Fibroblast of lung (primary cell): ENCODE data around the gene VEPH1. TPM values are rescaled to one million over a fixed set of nuclear protein-coding genes. Genes with fewer than 3 reads are reported as not detected.

ENCODE experiments used
- DNase-seq, 2 donors: peaks; one replicate each; pipeline versions ENCODE4 v3.0.0 to v3.0.0-alpha.2; 2010; ENCODE audit warnings: low read depth in 2 of 2
- H2AFZ ChIP-seq: 2 replicates; pipeline ENCODE4 v1.5.1; 2012; ENCODE audit warnings: low read length, control low read depth, inconsistent platforms
- H3K27ac ChIP-seq: 2 replicates; pipeline ENCODE4 v1.5.1; 2011; ENCODE audit warnings: low read length, control low read depth; ENCODE audit not compliant: insufficient read depth
- H3K27me3 ChIP-seq: 2 replicates; pipeline ENCODE4 v1.5.1; 2011; ENCODE audit warnings: mild to moderate bottlenecking, low read length; ENCODE audit not compliant: control insufficient read depth, insufficient read depth
- H3K36me3 ChIP-seq: 2 replicates; pipeline ENCODE4 v1.5.1; 2011; ENCODE audit warnings: low read length; ENCODE audit not compliant: control insufficient read depth, insufficient read depth
- H3K4me1 ChIP-seq: 2 replicates; pipeline ENCODE4 v1.5.1; 2011; ENCODE audit warnings: low read length; ENCODE audit not compliant: control insufficient read depth, insufficient read depth; ENCODE audit errors: extremely low read depth
- H3K4me2 ChIP-seq: 2 replicates; pipeline ENCODE4 v1.5.1; 2011; ENCODE audit warnings: low read length, control low read depth; ENCODE audit not compliant: insufficient read depth; ENCODE audit errors: extremely low read depth
- H3K4me3 ChIP-seq, 4 experiments: fragments of 200-600 bp in 1 of 4; sonication (generic) in 1 of 4; replicated peaks in 1 of 4; 2 replicates each; pipeline ENCODE4 v1.5.1; 2011 to 2016; ENCODE audit warnings: low read length in 4 of 4, low read depth in 3 of 4, mild to moderate bottlenecking in 3 of 4, control low read depth in 2 of 4, inconsistent platforms in 1 of 4, mixed read lengths in 1 of 4; ENCODE audit not compliant: insufficient read depth in 1 of 4; ENCODE audit errors: control extremely low read depth in 1 of 4
- H3K79me2 ChIP-seq: 2 replicates; pipeline ENCODE4 v1.5.1; 2012; ENCODE audit warnings: mild to moderate bottlenecking, low read length, inconsistent platforms; ENCODE audit not compliant: control insufficient read depth, insufficient read depth
- H3K9ac ChIP-seq: 2 replicates; pipeline ENCODE4 v1.5.1; 2011; ENCODE audit warnings: mild to moderate bottlenecking, low read length, control low read depth; ENCODE audit not compliant: insufficient read depth
- H3K9me3 ChIP-seq: 2 replicates; pipeline ENCODE4 v1.5.1; 2012; ENCODE audit warnings: low read depth, low read length; ENCODE audit not compliant: control insufficient read depth, insufficient read depth
- H4K20me1 ChIP-seq: 2 replicates; pipeline ENCODE4 v1.5.1; 2011; ENCODE audit warnings: low read length; ENCODE audit not compliant: control insufficient read depth, insufficient read depth; ENCODE audit errors: extremely low read depth
- CTCF ChIP-seq, 2 donors: IDR thresholded peaks in 1 of 2; conservative IDR thresholded peaks in 1 of 2; 1 replicate in 1 of 2; 2 replicates in 1 of 2; pipeline ENCODE4 v1.5.1; 2011 to 2012; ENCODE audit warnings: low read length in 2 of 2, control low read depth in 1 of 2, inconsistent platforms in 1 of 2, low read depth in 1 of 2, mild to moderate bottlenecking in 1 of 2
- EZH2 ChIP-seq: IDR thresholded peaks from 2 replicates; pipeline ENCODE4 v1.5.1; 2012; ENCODE audit warnings: low read length, control low read depth, mild to moderate bottlenecking; ENCODE audit errors: missing control alignments
- polyA plus RNA-seq, 2 donors: library from polyadenylated mRNA; depleted of rRNA in 1 of 2; stranded (reverse) in 1 of 2; unstranded in 1 of 2; fragments of >200 nt; gene quantifications; 2 replicates each; pipeline ENCODE4 v1.2.1, GENCODE V29; 2011 to 2012; ENCODE audit warnings: missing spikeins in 1 of 2
- total RNA-seq: library from RNA; depleted of rRNA; stranded (reverse); fragments of >200 nt; gene quantifications from 2 replicates; pipeline ENCODE4 v1.2.1, GENCODE V29; 2014

The VEPH1 gene
- total and polyA plus RNA-seq, 2 donors (not counting 1 experiment from before 2014, with no cell fraction given) = 13.1 to 34.7 TPM

GRCh38 chr3:157336252-157337009 is 166.8 kb downstream of the VEPH1 start:
- Histone ChIP-seq H3K9me3 (no peaks in the 10 kb centered on the region), H4K20me1 (no peaks in the 10 kb centered on the region), H3K9ac (no peak overlapping the region), H3K4me2 (no peak overlapping the region), H3K27ac (no peak overlapping the region), H3K4me1 (peaks cover 16% of the 10 kb centered on the region), H3K27me3 (no peaks in the 10 kb centered on the region), H3K36me3 (no peaks in the 10 kb centered on the region), H2AFZ (no peak overlapping the region), H3K79me2 (no peaks in the 10 kb centered on the region), H3K4me3 (no peak overlapping the region)
- DNase-seq = no peak
- no peak for TF ChIP-seq EZH2
- TF ChIP-seq CTCF (conservative IDR thresholded peaks at IDR 0.05 in 1 of 2, IDR thresholded peaks at IDR 0.05 in 1 of 2; ENCODE audit: low read depth in 1 of 2, low read length in 2 of 2) = no peak

GRCh38 chr3:157335233-157336076 is 167.8 kb downstream of the VEPH1 start:
- no peak overlapping the region for H3K4me2 ChIP-seq
- peak; percentile 73 to 86 for DNase-seq
- H3K9ac ChIP-seq = no peak overlapping the region
- no peak overlapping the region for H3K27ac ChIP-seq
- TF ChIP-seq CTCF (conservative IDR thresholded peaks at IDR 0.05 in 1 of 2, IDR thresholded peaks at IDR 0.05 in 1 of 2; ENCODE audit: low read depth in 1 of 2, low read length in 2 of 2) (no peak), EZH2 (no peak)
- no peaks in the 10 kb centered on the region for H3K36me3 ChIP-seq
- H3K79me2 ChIP-seq = no peaks in the 10 kb centered on the region
- H3K9me3 ChIP-seq = no peaks in the 10 kb centered on the region
- H3K27me3 ChIP-seq = no peaks in the 10 kb centered on the region
- H2AFZ ChIP-seq = no peak overlapping the region
- H3K4me1 ChIP-seq = peaks cover 16% of the 10 kb centered on the region
- no peak overlapping the region for H3K4me3 ChIP-seq
- H4K20me1 ChIP-seq = no peaks in the 10 kb centered on the region

GRCh38 chr3:157333551-157333991 is 169.6 kb downstream of the VEPH1 start:
- TF ChIP-seq CTCF (conservative IDR thresholded peaks at IDR 0.05 in 1 of 2, IDR thresholded peaks at IDR 0.05 in 1 of 2; ENCODE audit: low read depth in 1 of 2, low read length in 2 of 2) (no peak), EZH2 (no peak)
- no peaks in the 10 kb centered on the region for H4K20me1 ChIP-seq
- H2AFZ ChIP-seq = no peak overlapping the region
- no peak overlapping the region for H3K4me3 ChIP-seq
- H3K9ac ChIP-seq = no peak overlapping the region
- no peak overlapping the region for H3K27ac ChIP-seq
- H3K27me3 ChIP-seq = no peaks in the 10 kb centered on the region
- H3K9me3 ChIP-seq = no peaks in the 10 kb centered on the region
- no peaks in the 10 kb centered on the region for H3K36me3 ChIP-seq
- no peaks in the 10 kb centered on the region for H3K79me2 ChIP-seq
- H3K4me1 ChIP-seq = peaks cover 19% of the 10 kb centered on the region
- peak; percentile 81 to 82 for DNase-seq
- peak overlapping the region; percentile 5 for H3K4me2 ChIP-seq
